HepG2 (cell line): ENCODE results near the gene TIAM1.

ENCODE experiments used
- MAZ ChIP-seq, 2 experiments: sonication (generic) in 1 of 2; formaldehyde crosslinking in 1 of 2; IDR thresholded peaks; 2 replicates each; pipeline versions ENCODE4 v1.5.0 to v1.6.1; 2012 to 2020; ENCODE audit warnings: low read depth in 2 of 2, mild to moderate bottlenecking in 2 of 2, borderline replicate concordance in 1 of 2, improper control_type of control experiment in 1 of 2, low read length in 1 of 2, missing genetic modification reagents in 1 of 2, moderate library complexity in 1 of 2
- RAD21 ChIP-seq: fragments of 450-650 bp; formaldehyde crosslinking; IDR thresholded peaks from 2 replicates; pipeline ENCODE4 v1.5.0; 2020; ENCODE audit warnings: mild to moderate bottlenecking
- SP5 ChIP-seq: IDR thresholded peaks from 2 replicates; pipeline ENCODE4 v1.6.1; 2016; ENCODE audit warnings: low read depth, borderline replicate concordance
- ZNF24 ChIP-seq: fragments of 450-650 bp; IDR thresholded peaks from 2 replicates; pipeline ENCODE4 v1.6.1; 2017; ENCODE audit warnings: antibody characterized with exemption, mild to moderate bottlenecking

DNA sequence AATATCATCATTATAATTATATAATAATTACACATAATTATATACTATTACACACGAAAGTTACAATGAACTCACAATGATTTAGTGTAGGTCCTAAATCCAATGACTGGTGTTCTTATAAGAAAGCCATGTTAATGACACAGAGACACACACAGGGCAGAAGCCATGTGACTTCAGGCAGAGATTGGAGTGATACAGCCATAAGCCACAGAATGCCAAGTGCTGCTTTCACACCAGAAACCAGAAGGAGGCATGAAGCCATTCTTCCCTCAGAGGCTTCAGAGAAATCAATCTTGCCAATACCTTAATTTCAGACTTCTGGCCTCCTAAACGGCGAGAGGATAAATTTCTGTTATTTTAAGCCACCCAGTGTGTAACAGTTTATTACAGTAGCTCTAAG is 158.4 kb downstream of the TIAM1 start:
- TF ChIP-seq MAZ (IDR thresholded peaks at IDR 0.05; ENCODE audit: borderline replicate concordance, low read depth, low read length) (no peak), MAZ (CRISPR knock-in tag; IDR thresholded peaks at IDR 0.05; ENCODE audit: low read depth) (no peak), RAD21 (CRISPR knock-in tag) (no peak), ZNF24 (no peak), SP5 (CRISPR knock-in tag) (no peak)
